Measurements from ENCODE around the gene ARPP21.

ARPP21 gene

DNA sequence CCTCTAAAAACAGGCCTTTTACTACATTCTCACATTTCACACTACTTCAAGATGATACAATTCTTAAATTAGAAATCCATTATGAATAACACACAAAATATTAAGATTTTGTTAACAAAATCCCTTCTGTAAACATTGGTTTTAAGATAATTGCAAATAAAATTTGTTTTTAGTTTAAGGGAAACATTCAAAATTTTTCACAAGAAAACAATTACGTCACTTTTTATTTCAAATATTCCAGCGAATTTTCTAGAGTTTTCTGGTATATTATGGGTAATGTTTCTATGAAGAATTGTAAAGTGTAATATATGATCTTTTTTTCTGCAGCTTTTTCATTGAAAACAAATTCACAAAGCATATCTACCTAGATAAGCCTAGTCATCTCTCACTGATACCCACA, 5.9 kb downstream of the ARPP21 start:
- TF ChIP-seq, protein P1, sequence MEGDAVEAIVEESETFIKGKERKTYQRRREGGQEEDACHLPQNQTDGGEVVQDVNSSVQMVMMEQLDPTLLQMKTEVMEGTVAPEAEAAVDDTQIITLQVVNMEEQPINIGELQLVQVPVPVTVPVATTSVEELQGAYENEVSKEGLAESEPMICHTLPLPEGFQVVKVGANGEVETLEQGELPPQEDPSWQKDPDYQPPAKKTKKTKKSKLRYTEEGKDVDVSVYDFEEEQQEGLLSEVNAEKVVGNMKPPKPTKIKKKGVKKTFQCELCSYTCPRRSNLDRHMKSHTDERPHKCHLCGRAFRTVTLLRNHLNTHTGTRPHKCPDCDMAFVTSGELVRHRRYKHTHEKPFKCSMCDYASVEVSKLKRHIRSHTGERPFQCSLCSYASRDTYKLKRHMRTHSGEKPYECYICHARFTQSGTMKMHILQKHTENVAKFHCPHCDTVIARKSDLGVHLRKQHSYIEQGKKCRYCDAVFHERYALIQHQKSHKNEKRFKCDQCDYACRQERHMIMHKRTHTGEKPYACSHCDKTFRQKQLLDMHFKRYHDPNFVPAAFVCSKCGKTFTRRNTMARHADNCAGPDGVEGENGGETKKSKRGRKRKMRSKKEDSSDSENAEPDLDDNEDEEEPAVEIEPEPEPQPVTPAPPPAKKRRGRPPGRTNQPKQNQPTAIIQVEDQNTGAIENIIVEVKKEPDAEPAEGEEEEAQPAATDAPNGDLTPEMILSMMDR (IDR thresholded peaks at IDR 0.05) = no peak

DNA sequence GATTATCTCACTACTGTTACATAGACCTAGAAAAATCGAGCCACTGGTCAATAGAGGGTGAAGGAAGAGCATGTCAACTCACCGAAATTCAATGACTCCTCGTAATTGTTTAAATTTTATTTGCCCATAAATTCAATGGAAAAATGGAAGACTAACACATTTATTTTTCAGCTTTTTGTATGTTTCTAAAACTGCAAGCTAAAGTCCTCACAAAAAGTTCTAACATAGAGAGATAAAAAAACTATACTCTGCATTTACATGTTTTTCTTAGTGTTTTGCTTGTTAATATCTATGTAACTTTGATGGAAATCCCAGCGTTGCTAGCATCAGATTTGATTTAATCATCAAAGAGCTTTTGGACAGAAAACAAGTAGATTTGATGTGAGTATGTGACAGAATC, 6.8 kb downstream of the ARPP21 start:
- TF ChIP-seq, protein P1 (IDR thresholded peaks at IDR 0.05) = no peak

DNA sequence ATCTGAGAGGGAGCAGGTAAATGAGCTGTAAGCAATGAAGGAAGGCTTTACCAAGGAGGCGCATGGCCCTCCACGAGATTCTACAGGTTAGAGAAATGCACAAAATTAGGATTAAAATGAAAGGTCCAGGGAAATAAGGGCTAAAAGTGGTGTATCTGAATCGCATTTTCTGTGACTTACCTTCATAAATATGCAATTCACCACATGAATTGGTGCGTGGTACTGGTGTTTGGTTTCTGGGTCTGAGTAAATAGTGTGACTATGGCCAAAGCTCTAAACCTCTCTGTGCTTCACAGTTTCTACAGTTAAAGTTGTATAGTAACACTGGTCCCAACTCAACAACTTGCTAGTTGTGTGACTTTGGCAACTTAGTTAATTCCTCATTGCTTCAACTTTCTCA, 8.1 kb downstream of the ARPP21 start:
- TF ChIP-seq, protein P1 (IDR thresholded peaks at IDR 0.05) = no peak

DNA sequence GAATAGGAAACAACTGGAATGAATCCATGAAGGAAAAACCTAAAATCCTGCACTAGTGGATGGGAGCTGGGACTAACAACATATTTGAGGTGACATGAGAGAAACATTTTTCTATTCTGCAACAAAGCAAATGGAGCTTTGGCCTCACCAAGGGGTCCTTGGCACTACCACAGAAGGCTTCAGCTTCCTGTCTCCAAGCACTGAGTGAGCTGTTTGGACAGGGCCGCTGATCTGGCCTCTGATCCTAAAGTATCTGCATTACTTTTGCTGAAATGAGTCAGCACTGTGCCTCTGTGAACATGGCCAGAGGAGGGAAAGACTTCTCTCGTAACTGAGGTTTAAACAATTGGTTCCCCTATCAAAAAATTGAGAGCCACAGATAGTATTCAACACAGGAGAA, 9.0 kb downstream of the ARPP21 start:
- TF ChIP-seq, protein P1 (IDR thresholded peaks at IDR 0.05) = no peak

DNA sequence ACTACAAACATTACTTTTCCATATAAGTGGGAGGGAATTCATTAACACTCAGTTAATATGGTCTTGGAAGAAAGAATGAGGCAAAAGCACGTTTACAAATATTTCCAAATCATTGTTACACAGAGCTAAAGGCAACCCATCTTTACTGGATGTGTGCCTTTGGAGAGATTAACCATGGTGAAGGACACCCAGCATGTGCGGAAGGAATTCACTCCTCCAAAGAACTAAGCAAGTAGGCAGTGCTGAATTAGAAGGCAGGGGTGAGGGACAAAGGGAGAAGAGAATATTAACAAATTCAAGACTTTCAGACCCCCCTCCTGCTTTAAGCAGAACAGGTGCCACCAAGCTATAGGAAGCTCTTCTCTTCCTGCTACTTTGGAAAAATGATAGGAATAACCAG, 10.1 kb downstream of the ARPP21 start:
- TF ChIP-seq, protein P1 (IDR thresholded peaks at IDR 0.05) = no peak

DNA sequence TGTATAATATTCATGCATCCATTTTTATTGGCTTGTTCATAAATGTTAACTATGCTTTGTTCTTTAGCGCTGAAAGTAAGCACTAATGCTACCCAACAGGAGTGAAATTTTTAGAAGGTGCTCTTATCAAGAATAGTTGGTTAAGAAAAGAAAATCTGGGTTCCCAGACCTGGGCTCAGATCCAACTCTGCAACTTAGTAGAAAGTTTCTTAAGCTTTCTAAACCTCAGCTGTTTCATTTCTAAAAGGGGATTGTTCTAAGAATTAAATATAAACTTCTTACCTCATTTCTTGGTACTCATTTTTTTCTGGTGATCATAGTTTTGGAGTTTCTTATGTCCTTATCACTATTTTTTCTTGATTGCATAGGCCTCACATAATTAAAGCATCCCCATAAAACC, 12.1 kb downstream of the ARPP21 start:
- TF ChIP-seq, protein P1 (IDR thresholded peaks at IDR 0.05) = no peak

DNA sequence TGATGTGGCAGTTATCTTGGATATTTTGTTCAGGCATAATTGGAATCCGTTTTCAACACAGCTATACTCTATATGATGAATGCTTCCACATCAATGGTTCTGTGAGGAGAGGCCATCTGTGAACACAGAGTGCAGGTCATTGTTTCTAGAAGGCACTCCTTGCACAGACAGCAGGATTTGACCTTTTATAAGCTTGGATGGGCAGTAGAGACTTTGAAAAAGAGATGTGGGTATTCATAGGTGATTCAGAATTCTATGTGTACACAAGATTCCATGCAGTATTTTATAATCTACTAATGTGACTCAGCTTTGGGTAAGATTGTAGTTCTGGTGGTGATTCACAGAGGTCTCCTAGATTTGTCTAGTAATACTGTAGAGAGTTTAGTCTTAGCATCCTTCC, 12.5 kb downstream of the ARPP21 start:
- TF ChIP-seq, protein P1 (IDR thresholded peaks at IDR 0.05) = no peak

DNA sequence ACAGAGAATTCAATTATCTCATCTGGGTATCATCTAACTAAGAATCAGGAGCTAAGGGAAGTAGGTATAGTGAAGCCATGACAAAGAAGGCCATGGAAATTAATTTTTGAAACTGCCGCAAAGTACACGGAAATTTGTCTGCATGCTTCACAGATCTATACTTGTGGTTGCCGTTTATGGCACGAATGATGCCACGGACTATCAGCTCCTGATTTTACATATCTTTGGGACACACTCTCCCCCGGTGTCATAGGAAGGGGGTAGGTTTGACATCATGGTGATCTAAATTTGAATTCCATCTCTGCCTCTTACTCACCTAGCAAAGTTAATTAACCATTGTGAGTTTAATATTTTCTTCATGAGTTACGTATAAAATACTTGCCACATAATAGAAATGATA, 14.0 kb downstream of the ARPP21 start:
- TF ChIP-seq, protein P1 (IDR thresholded peaks at IDR 0.05) = no peak

Measured in LNCAP (cell line).